Measurements from ENCODE around the gene TBC1D22A. TPM values are rescaled to one million over a fixed set of nuclear protein-coding genes. Genes with fewer than 3 reads are reported as not detected.
"Not testable (repeated sequence)": the region's sequence is repeated elsewhere in the genome, so short reads cannot be mapped to it uniquely, and the experiment has no call there.

The TBC1D22A gene
- total RNA-seq, 2 experiments from 2014 or later = 47.2 to 49.1 TPM

- Mint-ChIP-seq H3K4me3 (no peak overlapping the region), H3K27ac (no peak overlapping the region), H3K4me1 (peaks cover 6% of the 10 kb centered on the region), H3K27me3 (no peaks in the 10 kb centered on the region), H3K36me3 (no peaks in the 10 kb centered on the region), H3K9me3 (no peaks in the 10 kb centered on the region)
- no peak for DNase-seq
- POLR2A ChIA-PET = no interaction called here
- ATAC-seq (ENCODE audit: low read depth) = no peak
Measured at GRCh38 chr22:47131632-47132427, 369.4 kb downstream of the TBC1D22A start.

DNA sequence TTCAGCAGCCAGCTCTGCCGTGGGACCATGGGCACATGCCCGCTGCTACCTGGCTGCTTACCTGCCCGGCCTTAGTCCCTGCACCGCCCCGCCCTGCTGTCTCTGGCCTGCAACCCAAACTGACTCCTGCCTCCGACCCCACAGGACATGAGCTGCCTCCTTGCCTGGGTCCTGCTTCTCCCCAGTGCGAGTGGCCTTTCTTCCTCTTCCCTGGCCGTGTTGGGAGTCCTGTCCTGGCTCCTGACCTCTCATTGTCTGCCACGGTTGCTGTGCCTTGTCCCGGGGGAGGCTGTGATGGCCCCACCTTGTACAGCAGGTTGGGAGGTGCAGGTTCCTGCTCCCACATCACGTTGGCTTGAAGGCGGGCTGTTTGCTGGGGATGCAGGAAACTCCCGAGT is 370.0 kb downstream of the TBC1D22A start:
- Mint-ChIP-seq H3K36me3 (no peaks in the 10 kb centered on the region), H3K27ac (no peak overlapping the region), H3K4me1 (peaks cover 6% of the 10 kb centered on the region), H3K9me3 (no peaks in the 10 kb centered on the region), H3K4me3 (no peak overlapping the region), H3K27me3 (no peaks in the 10 kb centered on the region)
- no peak for ATAC-seq (ENCODE audit: low read depth)
- DNase-seq = no peak
- POLR2A ChIA-PET = no interaction called here

GRCh38 chr22:47133061-47133969 is 370.9 kb downstream of the TBC1D22A start:
- H3K4me3 Mint-ChIP-seq = no peak overlapping the region
- DNase-seq (no peak), ATAC-seq (ENCODE audit: low read depth) (no peak)
- POLR2A ChIA-PET = no interaction called here
- no peaks in the 10 kb centered on the region for H3K27me3 Mint-ChIP-seq
- H3K36me3 Mint-ChIP-seq = no peaks in the 10 kb centered on the region
- H3K4me1 Mint-ChIP-seq = peaks cover 6% of the 10 kb centered on the region
- H3K9me3 Mint-ChIP-seq = no peaks in the 10 kb centered on the region
- no peak overlapping the region for H3K27ac Mint-ChIP-seq

DNA sequence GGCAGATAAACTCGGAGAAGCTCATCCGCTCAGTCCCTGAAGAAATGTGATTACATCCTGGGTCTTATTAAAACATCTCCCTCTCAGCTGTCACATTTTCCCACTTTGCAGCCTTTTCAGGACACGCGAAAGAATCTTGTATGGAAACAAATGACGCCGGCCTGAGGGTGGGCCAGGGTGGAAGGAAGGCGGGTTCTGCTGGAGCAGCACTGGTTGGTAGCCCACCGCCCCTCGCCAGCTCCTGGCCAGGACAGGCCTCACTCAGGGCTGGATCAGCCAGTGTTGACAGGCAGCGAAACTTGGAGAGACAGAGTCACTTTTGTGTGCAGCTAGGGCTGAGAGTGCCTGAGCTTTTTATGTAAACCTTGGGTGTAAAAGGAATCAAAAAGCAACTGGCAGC is 371.8 kb downstream of the TBC1D22A start:
- ATAC-seq (ENCODE audit: low read depth) (no peak), DNase-seq (no peak)
- POLR2A ChIA-PET = no interaction called here
- no peaks in the 10 kb centered on the region for H3K9me3 Mint-ChIP-seq
- H3K27me3 Mint-ChIP-seq = no peaks in the 10 kb centered on the region
- peaks cover 6% of the 10 kb centered on the region for H3K4me1 Mint-ChIP-seq
- H3K27ac Mint-ChIP-seq = no peak overlapping the region
- no peak overlapping the region for H3K4me3 Mint-ChIP-seq
- H3K36me3 Mint-ChIP-seq = no peaks in the 10 kb centered on the region

- Mint-ChIP-seq H3K4me1 (peaks cover 2% of the 10 kb centered on the region), H3K4me3 (no peak overlapping the region), H3K27ac (no peak overlapping the region), H3K36me3 (no peaks in the 10 kb centered on the region), H3K9me3 (no peaks in the 10 kb centered on the region), H3K27me3 (no peaks in the 10 kb centered on the region)
- POLR2A ChIA-PET = no interaction called here
- DNase-seq (no peak), ATAC-seq (ENCODE audit: low read depth) (no peak)
Measured at GRCh38 chr22:47135338-47135737, 372.9 kb downstream of the TBC1D22A start.

GRCh38 chr22:47136050-47136449 is 373.6 kb downstream of the TBC1D22A start:
- Mint-ChIP-seq H3K27ac (no peak overlapping the region), H3K4me3 (no peak overlapping the region), H3K9me3 (no peaks in the 10 kb centered on the region), H3K27me3 (no peaks in the 10 kb centered on the region), H3K36me3 (no peaks in the 10 kb centered on the region), H3K4me1 (no peaks in the 10 kb centered on the region)
- no peak for DNase-seq
- ATAC-seq (ENCODE audit: low read depth) = no peak
- POLR2A ChIA-PET = no interaction called here

- no peak overlapping the region for H3K4me3 Mint-ChIP-seq
- POLR2A ChIA-PET = no interaction called here
- no peaks in the 10 kb centered on the region for H3K27me3 Mint-ChIP-seq
Measured at GRCh38 chr22:47136671-47137070, 374.2 kb downstream of the TBC1D22A start.

GRCh38 chr22:47139013-47139789 is 376.8 kb downstream of the TBC1D22A start:
- DNase-seq = no peak
- no peaks in the 10 kb centered on the region for H3K36me3 Mint-ChIP-seq
- no peaks in the 10 kb centered on the region for H3K27me3 Mint-ChIP-seq
- H3K27ac Mint-ChIP-seq = no peak overlapping the region
- H3K4me1 Mint-ChIP-seq = no peaks in the 10 kb centered on the region
- ATAC-seq (ENCODE audit: low read depth) = no peak
- POLR2A ChIA-PET = no interaction called here
- H3K9me3 Mint-ChIP-seq = no peaks in the 10 kb centered on the region
- no peak overlapping the region for H3K4me3 Mint-ChIP-seq

More at GRCh38 chr22:47136671-47137070, 374.2 kb downstream of the TBC1D22A start:
- no peak for DNase-seq
- Mint-ChIP-seq H3K36me3 (no peaks in the 10 kb centered on the region), H3K9me3 (no peaks in the 10 kb centered on the region), H3K27ac (no peak overlapping the region), H3K4me1 (no peaks in the 10 kb centered on the region)
- no peak for ATAC-seq (ENCODE audit: low read depth)

- H3K9me3 Mint-ChIP-seq = no peaks in the 10 kb centered on the region
- ATAC-seq (ENCODE audit: low read depth) (no peak), DNase-seq (no peak)
- POLR2A ChIA-PET = no interaction called here
- no peaks in the 10 kb centered on the region for H3K4me1 Mint-ChIP-seq
- no peak overlapping the region for H3K4me3 Mint-ChIP-seq
- H3K27me3 Mint-ChIP-seq = no peaks in the 10 kb centered on the region
- no peak overlapping the region for H3K27ac Mint-ChIP-seq
- H3K36me3 Mint-ChIP-seq = no peaks in the 10 kb centered on the region
Measured at GRCh38 chr22:47139790-47140119, 377.3 kb downstream of the TBC1D22A start.

- ATAC-seq (ENCODE audit: low read depth); H3K4me3 Mint-ChIP-seq; H3K4me1 Mint-ChIP-seq; H3K9me3 Mint-ChIP-seq; POLR2A ChIA-PET; H3K27ac Mint-ChIP-seq; H3K36me3 Mint-ChIP-seq; DNase-seq; H3K27me3 Mint-ChIP-seq: not testable (repeated sequence)
Measured at GRCh38 chr22:47140975-47141374, 378.5 kb downstream of the TBC1D22A start.

- Mint-ChIP-seq H3K4me3 (no peak overlapping the region), H3K36me3 (no peaks in the 10 kb centered on the region), H3K9me3 (no peaks in the 10 kb centered on the region), H3K4me1 (no peaks in the 10 kb centered on the region), H3K27me3 (no peaks in the 10 kb centered on the region), H3K27ac (no peak overlapping the region)
- DNase-seq (no peak), ATAC-seq (ENCODE audit: low read depth) (no peak)
- POLR2A ChIA-PET = no interaction called here
Measured at GRCh38 chr22:47142427-47143046, 380.1 kb downstream of the TBC1D22A start.

DNA sequence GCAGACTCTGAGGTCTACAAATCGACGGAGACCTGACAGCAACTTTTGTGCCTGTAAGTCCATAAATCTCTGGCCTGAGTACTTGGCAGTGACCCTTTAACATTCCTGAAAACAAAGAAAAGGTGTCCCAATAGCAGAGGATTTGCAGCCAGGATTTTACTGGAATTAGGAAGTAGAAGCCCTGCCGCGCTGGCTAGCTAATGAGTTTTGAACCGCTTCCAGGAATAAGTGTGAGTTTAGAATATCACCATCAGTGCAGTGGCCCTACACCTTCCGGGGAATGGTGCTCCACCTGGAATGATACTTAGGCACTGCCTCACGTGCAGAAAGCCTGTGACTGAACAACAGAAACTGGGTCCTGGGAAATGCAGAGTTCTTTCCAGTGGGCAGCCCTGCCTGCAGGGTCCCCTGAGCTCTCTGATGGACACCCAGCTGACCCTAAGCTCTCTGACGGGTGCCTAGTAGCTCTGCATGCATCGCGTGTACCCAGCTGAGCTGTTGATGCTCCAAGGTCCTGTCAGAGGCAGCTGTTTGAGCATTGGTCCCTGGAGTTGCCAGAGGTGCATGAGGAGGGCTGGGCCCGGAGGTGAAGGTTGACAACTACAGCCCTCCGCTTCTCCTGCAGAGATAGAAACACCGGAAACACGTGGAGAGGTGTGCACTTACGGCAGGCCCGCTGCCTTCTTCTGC is 380.9 kb downstream of the TBC1D22A start:
- POLR2A ChIA-PET = no interaction called here

More for the DNA sequence above, 380.9 kb downstream of the TBC1D22A start:
- no peaks in the 10 kb centered on the region for H3K4me1 Mint-ChIP-seq
- H3K4me3 Mint-ChIP-seq = no peak overlapping the region
- no peak for ATAC-seq (ENCODE audit: low read depth)
- H3K27me3 Mint-ChIP-seq = no peaks in the 10 kb centered on the region
- H3K36me3 Mint-ChIP-seq = no peaks in the 10 kb centered on the region
- no peak overlapping the region for H3K27ac Mint-ChIP-seq
- no peak for DNase-seq
- H3K9me3 Mint-ChIP-seq = no peaks in the 10 kb centered on the region
